HepG2 (cell line): Measurements from ENCODE around the gene PEA15. TPM values are rescaled to one million over a fixed set of nuclear protein-coding genes. Genes with fewer than 3 reads are reported as not detected.
A peak's percentile ranks its signal among the peaks of the same experiment; 100 is the strongest.

Source experiments
- CBX2 ChIP-seq, 2 experiments: fragments of 200-600 bp in 1 of 2; sonication (generic); formaldehyde crosslinking in 1 of 2; IDR thresholded peaks; 2 replicates each; pipeline versions ENCODE4 v1.7.0 to v1.8.1; 2018 to 2022; ENCODE audit warnings: low read depth in 2 of 2, low read length in 1 of 2, mild to moderate bottlenecking in 1 of 2, missing genetic modification reagents in 1 of 2
- CENPT ChIP-seq: sonication (generic); formaldehyde crosslinking; IDR thresholded peaks from 2 replicates; pipeline ENCODE4 v1.8.0; 2022; ENCODE audit warnings: low read depth, mild to moderate bottlenecking, moderate library complexity, missing genetic modification reagents
- CHD2 ChIP-seq: IDR thresholded peaks from 2 replicates; pipeline ENCODE4 v1.6.1; 2011; ENCODE audit warnings: low read depth, low read length, improper control_type of control experiment
- ELF4 ChIP-seq: sonication (generic); formaldehyde crosslinking; IDR thresholded peaks from 2 replicates; pipeline ENCODE4 v1.5.0; 2020; ENCODE audit warnings: missing genetic modification reagents, mild to moderate bottlenecking, moderate library complexity, borderline replicate concordance
- GMEB2 ChIP-seq: IDR thresholded peaks from 2 replicates; pipeline ENCODE4 v1.6.1; 2016; ENCODE audit warnings: missing biosample characterization, missing genetic modification reagents, low read depth
- KDM1A ChIP-seq: IDR thresholded peaks from 2 replicates; pipeline ENCODE4 v1.6.1; 2016; ENCODE audit warnings: missing compliant biosample characterization
- LCORL ChIP-seq, 2 experiments: fragments of 450-650 bp in 1 of 2; sonication (generic) in 1 of 2; formaldehyde crosslinking in 1 of 2; IDR thresholded peaks; 2 replicates each; pipeline versions ENCODE4 v1.5.0 to v1.6.1; 2017 to 2020; ENCODE audit warnings: antibody characterized with exemption in 1 of 2, missing genetic modification reagents in 1 of 2
- MIXL1 ChIP-seq: IDR thresholded peaks from 2 replicates; pipeline ENCODE4 v1.6.1; 2016
- MXD4 ChIP-seq: IDR thresholded peaks from 2 replicates; pipeline ENCODE4 v1.6.1; 2016; ENCODE audit warnings: mild to moderate bottlenecking, missing biosample characterization, missing genetic modification reagents
- NBN ChIP-seq: fragments of 450-650 bp; conservative IDR thresholded peaks from 2 replicates; pipeline ENCODE4 v1.6.1; 2017
- SIX1 ChIP-seq: sonication (generic); formaldehyde crosslinking; IDR thresholded peaks from 2 replicates; pipeline ENCODE4 v1.4.0; 2020; ENCODE audit warnings: missing genetic modification reagents, borderline replicate concordance
- TRIM24 ChIP-seq: sonication (generic); formaldehyde crosslinking; IDR thresholded peaks from 2 replicates; pipeline ENCODE4 v1.8.0; 2022; ENCODE audit warnings: mild to moderate bottlenecking, missing genetic modification reagents
- XRCC5 ChIP-seq: fragments of 200-400 bp; formaldehyde crosslinking; optimal IDR thresholded peaks from 2 replicates; pipeline ENCODE3; 2017; ENCODE audit warnings: mild to moderate bottlenecking, low read length
- ZFAT ChIP-seq: sonication (generic); formaldehyde crosslinking; conservative IDR thresholded peaks from 2 replicates; pipeline ENCODE4 v1.8.1; 2023; ENCODE audit warnings: missing genetic modification reagents, inconsistent platforms
- ZNF687 ChIP-seq: sonication (generic); formaldehyde crosslinking; IDR thresholded peaks from 2 replicates; pipeline ENCODE4 v1.5.1; 2020; ENCODE audit warnings: mild to moderate bottlenecking, missing genetic modification reagents, moderate library complexity
- ZNF713 ChIP-seq: sonication (generic); formaldehyde crosslinking; IDR thresholded peaks from 2 replicates; pipeline ENCODE4 v1.4.0; 2020; ENCODE audit warnings: mild to moderate bottlenecking, missing genetic modification reagents
- polyA plus RNA-seq, 8 experiments: library from polyadenylated mRNA; depleted of rRNA in 3 of 8; stranded (reverse) in 7 of 8; unstranded in 1 of 8; fragments of >200 nt; fragmentation: Illumina TruSeq in 4 of 8; extraction: Trizol in 4 of 8; gene quantifications; 2 replicates each; pipeline versions ENCODE4 v1.2.1 to v1.2.3, GENCODE V29; 2011 to 2016; ENCODE audit warnings: low read depth in 4 of 8, missing spikeins in 1 of 8, mixed read lengths in 1 of 8; ENCODE audit not compliant: insufficient read depth in 1 of 8
- total RNA-seq, 5 experiments: library from RNA; depleted of rRNA; stranded (reverse); fragments of >200 nt; fragmentation: Illumina TruSeq; extraction: Trizol; gene quantifications; 2 replicates each; pipeline ENCODE4 v1.2.3, GENCODE V29; 2016; ENCODE audit warnings: low read depth in 1 of 5
- TF ChIP-seq, protein P1 (sequence below): sonication (generic); formaldehyde crosslinking; IDR thresholded peaks from 2 replicates; pipeline ENCODE4 v1.8.1; 2023; ENCODE audit warnings: mild to moderate bottlenecking, inconsistent platforms, moderate library complexity, missing genetic modification reagents, borderline replicate concordance
- TF ChIP-seq, protein P2 (sequence below): sonication (generic); formaldehyde crosslinking; IDR thresholded peaks from 2 replicates; pipeline ENCODE4 v1.5.0; 2020; ENCODE audit warnings: missing genetic modification reagents, mild to moderate bottlenecking, borderline replicate concordance

Gene PEA15
- total and polyA plus RNA-seq, 2 of the 13 experiments (the other 11 are each of a cell fraction or from before 2014, with no cell fraction given) = 12.1 to 35.2 TPM

- TF ChIP-seq, protein P1, sequence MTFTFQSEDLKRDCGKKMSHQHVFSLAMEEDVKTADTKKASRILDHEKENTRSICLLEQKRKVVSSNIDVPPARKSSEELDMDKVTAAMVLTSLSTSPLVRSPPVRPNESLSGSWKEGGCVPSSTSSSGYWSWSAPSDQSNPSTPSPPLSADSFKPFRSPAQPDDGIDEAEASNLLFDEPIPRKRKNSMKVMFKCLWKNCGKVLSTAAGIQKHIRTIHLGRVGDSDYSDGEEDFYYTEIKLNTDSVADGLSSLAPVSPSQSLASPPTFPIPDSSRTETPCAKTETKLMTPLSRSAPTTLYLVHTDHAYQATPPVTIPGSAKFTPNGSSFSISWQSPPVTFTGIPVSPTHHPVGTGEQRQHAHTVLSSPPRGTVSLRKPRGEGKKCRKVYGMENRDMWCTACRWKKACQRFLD = peak; percentile 51; the same call in 1 of the 2 replicates
- no peak for TF ChIP-seq CBX2 (IDR thresholded peaks at IDR 0.05; ENCODE audit: low read depth, low read length)
- TF ChIP-seq CBX2 (CRISPR knock-in tag; IDR thresholded peaks at IDR 0.05; ENCODE audit: low read depth) = no peak
- TF ChIP-seq KDM1A (CRISPR knock-in tag) = no peak
- TF ChIP-seq ZNF713 = no peak; the same call in 1 of the 2 replicates
- TF ChIP-seq MXD4 (CRISPR knock-in tag) = no peak
- TF ChIP-seq, protein P2, sequence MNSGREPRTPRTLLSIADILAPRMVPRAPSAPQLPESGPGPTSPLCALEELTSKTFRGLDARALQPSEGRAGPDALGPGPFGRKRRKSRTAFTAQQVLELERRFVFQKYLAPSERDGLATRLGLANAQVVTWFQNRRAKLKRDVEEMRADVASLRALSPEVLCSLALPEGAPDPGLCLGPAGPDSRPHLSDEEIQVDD = no peak
- TF ChIP-seq ZFAT (CRISPR knock-in tag) = no peak
- peak; percentile 73 for TF ChIP-seq GMEB2 (CRISPR knock-in tag)
- TF ChIP-seq ELF4 = no peak
- no peak for TF ChIP-seq XRCC5
- TF ChIP-seq TRIM24 (CRISPR knock-in tag) = no peak
- TF ChIP-seq CENPT (CRISPR knock-in tag) = no peak
- TF ChIP-seq SIX1 (CRISPR knock-in tag) = no peak
- TF ChIP-seq LCORL (IDR thresholded peaks at IDR 0.05) = no peak
- TF ChIP-seq LCORL (CRISPR knock-in tag; IDR thresholded peaks at IDR 0.05) = peak; percentile 79
- TF ChIP-seq ZNF687 = peak; percentile 89
- peak; percentile 81 for TF ChIP-seq CHD2
- no peak for TF ChIP-seq NBN
- 0 out of 2 replicates have a peak, but pooled peaks have one; percentile 58 for TF ChIP-seq MIXL1 (CRISPR knock-in tag)
Observed at GRCh38 chr1:160261893-160262794, 57.0 kb downstream of the PEA15 start, which contains the start of gene DCAF8 (continued).
